ENCODE measurements around the gene USF1.
"Not testable (repeated sequence)": the region's sequence is repeated elsewhere in the genome, so short reads cannot be mapped to it uniquely, and the experiment has no call there.

USF1 gene

DNA sequence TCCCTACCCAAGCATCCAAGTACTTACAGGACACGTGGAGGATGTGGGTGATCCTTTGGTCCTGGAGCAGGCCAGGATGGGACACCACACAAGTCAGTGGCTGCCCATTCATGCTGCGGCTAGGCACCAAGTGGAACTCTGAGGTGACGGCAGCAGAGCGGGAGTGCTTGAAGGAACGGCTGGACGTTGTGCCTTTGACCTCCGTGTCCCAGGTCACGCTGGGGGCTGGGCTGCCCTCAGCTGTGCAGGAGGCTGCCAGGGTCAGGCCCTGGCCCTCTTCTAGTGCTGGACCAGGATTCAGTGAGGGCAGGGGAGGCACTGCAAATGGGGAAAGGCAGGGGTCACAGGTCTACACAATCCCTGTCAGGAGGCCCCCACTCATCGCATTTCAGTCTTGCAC lies 31.6 kb upstream of the USF1 start:
- DNase-seq (ENCODE audit: low spot score), result no peak

DNA sequence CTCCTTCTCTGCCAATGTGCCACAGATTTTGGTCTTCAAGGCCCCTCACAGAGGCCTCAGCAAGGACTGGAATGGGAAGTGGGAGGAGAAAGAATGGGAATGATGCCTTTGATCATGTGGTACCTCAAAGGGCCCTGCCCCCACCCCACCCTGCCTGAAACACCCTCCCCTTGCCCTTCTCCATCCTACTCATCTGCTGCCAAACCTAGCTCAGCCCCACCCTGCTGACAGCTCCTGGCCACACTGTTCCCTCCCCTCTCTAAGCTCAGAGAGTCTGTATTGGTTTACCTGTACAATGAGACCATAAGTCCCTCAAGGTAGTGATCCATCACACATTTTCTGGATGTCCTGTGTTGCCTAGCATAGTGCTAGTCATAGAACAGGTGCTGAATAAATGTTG lies 30.6 kb upstream of the USF1 start:
- no peak for DNase-seq (ENCODE audit: low spot score)

DNA sequence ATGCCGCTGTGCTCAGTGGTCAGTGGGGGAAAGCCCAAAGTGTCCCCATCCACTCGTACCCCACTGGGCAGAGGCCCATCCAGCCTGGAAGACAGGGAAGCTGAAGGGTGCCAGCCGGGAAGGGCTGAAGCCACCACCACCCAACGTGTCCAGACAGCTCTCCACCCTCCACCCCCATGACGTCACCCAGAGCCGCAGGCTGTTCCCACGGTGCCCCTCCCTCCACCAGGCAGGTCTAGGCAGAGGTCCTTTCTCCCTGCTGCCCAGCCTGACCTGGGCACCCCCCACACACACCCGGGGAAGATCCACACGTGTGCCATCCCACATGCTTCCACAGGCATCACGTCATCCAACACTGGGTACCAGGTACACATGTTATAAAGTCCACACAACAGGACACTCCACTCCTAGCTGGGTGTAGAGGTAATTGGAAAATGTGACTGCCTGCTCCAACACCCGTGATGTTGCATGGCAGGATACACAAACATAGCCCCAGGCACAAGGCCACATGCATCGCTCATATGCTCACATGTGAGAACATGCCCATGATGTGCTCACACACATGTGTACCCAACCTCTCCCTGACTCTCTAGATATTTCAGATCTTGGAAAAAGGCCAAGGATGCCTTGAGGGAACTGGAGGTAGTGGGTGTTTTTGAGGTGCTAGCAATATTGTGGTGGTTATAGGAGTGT lies 29.0 kb upstream of the USF1 start:
- no peak for DNase-seq (ENCODE audit: low spot score)

DNA sequence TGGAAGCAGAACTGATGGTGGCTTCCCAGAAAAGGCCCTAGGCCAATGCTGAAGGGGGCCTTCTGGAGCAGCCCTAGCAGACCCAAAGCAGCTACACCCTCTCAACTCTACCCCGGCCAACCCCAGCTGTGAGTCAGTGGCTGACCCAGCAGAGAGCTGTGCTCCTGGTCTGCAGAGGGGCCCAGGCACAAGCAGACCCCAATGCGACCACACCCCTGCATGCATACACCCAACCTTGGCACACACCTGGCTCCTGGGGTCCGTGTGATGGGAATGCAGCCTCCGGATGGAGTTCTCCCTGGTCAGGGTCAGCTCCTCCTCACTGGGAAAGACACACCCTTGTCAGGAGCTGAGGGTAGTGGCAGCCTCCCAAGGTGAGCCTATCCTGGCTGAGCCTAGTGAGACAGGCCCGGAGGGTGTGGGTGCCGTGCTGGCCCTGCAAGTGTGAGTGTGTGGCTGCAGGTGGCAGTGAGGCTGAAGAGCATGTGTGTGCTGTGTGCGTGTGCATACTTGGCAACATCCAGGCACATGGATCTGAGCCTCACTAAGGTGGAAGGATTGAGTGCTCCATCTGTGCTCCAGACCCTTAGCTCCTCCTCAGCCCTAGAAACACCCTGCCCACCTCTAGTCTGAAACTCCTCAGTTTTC lies 27.8 kb upstream of the USF1 start:
- DNase-seq (ENCODE audit: low spot score), result no peak

DNA sequence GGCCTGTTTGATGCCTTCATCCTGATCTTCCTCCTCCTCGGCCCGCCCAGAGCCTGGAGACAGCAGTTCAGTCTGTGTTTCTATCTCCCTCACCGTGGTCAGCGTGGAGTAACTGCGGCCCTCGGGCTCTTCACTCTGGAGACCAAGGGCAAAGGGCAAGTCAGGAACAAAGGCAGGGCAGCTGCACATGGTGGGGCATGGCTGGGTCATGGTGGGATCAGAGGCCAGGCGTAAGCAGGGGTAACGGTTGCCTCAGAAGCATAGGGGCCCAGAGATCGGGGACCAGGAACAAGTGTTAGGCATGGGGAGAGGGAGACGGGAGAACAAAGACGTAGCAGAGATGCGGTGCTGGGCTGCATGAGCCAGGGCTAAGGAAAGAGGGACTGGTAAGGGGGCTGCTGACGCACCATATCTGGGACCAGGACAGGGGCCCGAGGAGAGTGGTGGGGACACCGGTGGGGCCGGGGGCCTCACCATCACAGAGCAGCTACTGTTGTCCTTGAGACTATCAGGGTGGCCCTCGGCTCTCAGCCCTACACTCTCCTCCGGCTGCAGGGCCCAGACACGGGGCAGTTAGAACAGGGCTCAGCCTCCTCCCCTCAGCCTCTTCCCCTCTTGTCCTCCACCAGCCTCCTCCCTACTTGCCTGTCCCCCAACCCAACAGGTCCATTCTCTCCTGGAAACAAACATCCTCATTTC lies 27.1 kb upstream of the USF1 start:
- no peak for DNase-seq (ENCODE audit: low spot score)

DNA sequence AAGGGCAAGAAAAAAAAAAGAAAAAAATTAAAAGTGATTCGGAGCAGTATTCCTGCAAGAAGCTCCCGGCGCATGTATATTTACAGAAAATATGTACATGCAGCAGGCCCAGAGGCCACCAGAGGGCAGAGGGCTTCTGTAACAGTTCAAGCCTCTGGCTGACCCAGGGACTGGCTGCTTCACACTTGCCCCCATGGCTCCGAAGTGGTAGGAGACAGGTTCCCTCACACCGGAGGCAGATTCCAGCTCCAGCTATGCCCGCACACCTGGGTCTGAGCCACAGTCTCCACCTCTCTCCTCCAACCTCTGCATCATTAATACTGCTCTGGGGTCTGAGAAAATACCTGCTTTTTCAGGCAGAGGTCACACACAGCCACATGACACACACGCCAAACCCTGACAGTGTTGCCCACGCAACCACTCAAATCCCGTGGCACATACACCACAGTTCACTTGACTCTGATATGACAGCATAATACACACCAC lies 26.2 kb upstream of the USF1 start:
- DNase-seq (ENCODE audit: low spot score), result no peak

DNA sequence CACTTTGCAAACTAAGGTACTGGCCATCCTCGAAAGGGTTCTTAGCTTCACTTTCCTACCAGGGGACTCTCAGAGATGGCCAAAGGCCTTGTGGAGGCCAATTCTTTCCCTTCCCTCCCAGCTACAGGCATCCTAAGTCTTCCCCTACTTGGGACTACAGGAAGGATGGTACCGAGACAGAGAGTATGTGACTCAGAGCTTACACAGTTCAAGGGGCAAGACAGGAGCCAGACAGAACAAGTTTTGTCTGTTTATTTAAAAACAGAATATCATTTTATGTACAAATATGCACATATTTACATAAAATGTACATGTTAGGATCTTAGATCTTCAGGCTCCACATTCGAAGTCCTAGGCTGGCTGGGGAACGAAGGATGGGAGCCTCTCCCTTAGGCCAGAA lies 25.0 kb upstream of the USF1 start:
- no peak for DNase-seq (ENCODE audit: low spot score)

DNA sequence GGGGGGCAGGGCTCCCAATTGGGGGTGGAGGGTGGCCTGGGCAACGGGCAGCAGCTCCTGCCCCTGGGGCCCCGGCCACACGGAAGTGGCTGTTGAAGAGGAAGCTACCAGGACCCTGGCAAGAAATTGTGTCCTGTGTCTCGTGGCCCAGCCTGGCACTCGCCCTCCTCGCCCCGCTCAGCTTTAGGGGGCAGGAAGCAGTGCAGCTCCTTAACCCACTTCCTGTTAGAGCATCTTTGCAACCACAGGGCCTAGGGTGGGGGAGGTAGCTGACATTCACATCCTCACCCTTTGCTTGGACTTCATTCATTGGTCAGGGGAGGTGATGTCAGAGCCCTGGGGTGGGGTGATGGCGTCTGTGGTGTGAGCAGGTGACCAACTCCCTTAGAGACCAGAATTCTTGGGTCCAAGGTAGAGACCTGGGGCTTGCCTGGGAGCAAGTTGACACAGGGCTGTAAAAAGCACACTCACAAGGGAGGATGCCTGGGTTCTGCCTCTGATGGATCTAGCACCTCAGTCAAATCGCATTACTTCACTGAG lies 24.0 kb upstream of the USF1 start, which contains the start of gene ARHGAP30:
Gene ARHGAP30, minus strand, starts transcription at position 161 of the 540 bp plus-strand sequence. CDS start 267 bp downstream, outside the sequence.
- no peak for DNase-seq (ENCODE audit: low spot score)

DNA sequence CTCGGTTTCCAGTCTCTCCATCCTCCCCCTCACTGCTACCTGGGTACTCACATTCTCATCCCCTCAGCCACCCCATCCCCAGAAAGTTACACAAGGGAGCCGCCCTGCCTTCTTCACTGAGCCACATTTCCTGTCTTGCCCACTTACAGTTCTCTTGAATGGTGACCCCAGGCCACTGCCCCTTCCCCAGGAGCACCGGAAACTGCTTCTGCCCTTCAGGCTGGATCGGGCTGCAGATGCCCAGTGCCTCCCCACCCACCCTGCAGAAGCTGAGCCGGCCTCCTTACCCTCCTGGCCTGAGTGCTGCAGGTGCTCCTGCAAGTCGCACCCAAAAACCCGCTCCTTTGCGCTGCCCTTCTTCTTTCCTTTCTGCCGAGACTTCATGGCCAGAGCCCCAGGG lies 23.5 kb upstream of the USF1 start:
- DNase-seq (ENCODE audit: low spot score), result no peak

DNA sequence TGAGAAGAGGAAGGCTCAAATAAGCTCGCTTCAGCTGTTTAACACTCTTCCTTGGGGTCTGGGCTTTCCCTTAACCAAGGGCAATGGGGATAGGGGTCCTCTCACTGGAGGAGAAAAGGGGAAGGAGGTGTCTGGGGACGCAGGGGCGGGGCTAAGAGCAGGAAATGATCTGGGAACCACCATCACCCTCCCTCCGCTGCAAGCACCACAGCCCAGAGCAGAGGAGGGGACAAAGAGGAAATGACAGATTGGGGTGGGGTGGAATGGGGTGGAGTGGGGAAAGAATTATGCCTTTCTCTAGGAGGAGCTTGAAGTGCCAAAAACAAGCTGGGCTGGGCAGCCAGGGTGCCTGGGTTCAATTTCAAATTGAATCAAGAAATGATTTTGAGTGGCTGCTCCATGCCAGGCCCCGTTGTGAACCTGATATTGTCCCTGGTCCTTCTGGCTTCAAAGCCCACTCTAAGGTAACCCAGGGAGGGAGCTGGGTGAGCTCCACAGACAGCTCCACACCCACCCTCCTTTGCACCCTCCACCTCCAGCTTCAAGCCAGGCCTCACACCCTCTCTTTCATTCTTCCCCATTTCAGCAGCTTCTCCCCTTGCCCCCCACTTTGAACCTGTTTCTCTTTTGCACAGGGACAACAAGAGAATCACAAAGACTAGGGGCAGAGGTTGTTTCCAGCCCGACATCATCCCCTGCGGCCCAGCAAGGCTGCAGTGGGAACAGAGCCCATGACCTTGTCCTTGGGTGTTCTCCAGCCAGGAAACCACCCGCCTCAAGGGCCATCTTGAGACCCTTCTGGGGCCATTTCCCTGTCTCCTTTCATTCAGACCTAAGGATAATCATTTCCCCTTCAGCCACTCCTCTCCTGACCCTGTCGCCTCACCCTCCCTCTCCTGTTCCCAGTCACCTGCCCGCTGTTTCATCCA lies 22.8 kb upstream of the USF1 start:
- no peak for DNase-seq (ENCODE audit: low spot score)

DNA sequence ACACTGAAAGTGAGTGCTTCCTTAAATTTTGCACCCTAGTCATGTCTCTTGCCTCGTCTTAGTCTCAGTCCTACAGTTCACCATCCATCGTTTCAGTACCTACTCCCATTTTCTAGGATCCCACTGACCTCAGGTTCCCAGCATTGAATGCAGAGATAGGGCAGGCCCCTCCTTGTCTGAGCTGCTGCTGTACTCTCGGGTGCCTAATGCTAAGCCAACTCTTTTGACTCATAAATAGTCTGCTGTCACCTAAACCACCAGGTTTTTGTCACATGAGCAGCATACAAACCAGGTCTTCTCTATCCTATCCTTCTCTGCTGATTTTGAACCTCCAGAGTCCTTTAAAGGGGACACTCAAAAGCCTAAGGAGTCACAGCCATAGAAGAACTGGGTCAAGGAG lies 20.9 kb upstream of the USF1 start:
- no peak for DNase-seq (ENCODE audit: low spot score)

DNA sequence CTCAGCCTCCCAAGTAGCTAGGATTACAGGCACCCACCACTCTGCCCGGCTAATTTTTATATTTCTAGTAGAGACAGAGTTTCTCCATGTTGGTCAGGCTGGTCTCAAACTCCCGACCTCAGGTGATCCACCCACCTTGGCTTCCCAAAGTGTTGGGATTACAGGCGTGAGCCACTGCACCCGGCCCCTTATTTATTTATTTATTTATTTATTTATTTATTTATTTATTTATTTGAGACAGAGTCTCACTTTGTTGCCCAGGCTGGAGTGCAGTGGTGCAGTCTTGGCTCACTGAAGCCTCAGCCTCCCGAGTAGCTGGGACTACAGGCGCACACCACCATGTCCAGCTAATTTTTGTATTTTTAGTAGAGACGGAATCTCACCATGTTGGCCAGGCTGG lies 19.9 kb upstream of the USF1 start:
- not testable (repeated sequence) for DNase-seq (ENCODE audit: low spot score)

DNA sequence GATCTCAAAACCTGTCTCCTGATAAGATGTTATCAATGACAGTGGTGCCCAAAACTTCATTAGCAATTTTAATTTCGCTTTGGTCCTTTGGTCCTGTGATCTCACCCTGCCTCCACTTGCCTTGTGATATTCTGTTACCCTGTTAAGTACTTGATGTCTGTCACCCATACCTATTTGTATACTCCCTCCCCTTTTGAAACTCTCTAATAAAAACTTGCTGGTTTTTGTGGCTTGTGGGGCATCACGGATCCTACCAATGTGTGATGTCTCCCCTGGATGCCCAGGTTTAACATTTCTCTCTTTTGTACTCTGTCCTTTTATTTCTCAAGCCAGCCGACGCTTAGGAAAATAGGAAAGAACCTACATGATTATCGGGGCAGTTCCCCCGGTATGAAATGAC lies 18.2 kb upstream of the USF1 start:
- not testable (repeated sequence) for DNase-seq (ENCODE audit: low spot score)

DNA sequence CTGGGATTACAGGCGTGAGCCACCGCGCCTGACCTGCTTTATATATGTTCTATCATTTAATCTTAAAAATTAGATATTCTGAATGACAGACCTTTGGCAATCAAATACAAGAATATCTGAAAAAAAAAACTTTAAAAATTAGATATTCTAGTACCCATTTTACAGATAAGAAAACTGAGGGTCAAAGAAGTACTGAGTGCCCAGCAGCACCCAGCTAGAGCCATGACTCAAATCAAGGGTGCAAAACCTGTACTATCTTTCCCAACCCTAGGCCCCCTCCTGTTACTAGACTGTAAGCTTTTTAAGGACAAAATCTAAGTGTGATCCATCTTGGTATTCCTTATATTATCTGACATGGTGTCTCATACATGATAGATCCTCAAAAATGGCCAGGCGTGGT lies 15.6 kb upstream of the USF1 start:
- DNase-seq (ENCODE audit: low spot score), result no peak

DNA sequence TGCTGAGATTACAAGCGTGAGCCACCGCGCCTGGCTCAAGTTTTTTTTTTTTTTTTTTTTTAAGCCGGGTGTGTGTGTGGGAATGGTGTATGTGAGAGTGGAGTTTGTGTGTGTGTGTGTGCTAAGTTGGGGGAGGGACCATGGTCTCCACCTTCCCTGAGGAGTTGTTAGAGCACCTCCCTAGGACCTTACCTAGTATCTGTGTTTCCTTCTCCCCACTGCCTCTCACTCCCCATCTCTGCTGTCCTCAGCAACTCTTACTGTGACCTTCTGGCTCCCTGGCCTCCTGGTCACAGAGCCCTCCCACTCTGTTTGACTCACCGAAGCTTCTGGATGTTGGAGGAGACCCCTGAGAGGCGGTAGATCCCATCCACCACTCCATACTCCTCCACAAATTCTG lies 13.5 kb upstream of the USF1 start:
- no peak for DNase-seq (ENCODE audit: low spot score)

DNA sequence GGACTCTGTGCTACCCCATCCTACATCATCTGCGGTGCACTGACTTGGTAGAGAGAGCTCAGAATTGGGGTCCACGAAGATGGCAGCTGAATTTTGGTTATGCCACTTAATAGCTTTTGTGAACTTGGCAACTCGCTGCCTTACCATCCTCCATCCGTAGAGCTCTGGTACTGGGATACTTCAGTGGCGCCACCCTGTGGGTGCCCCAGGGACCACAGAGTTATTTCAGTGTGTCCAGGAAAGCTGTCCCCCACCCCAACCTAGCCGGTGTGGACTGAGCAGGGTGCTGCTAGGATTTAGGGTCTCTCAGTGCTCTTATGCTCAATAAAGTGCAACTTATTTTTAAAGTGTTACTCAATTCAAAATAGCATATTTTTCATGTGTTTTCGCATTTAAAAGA lies 9.0 kb upstream of the USF1 start:
- DNase-seq (ENCODE audit: low spot score), result no peak

DNA sequence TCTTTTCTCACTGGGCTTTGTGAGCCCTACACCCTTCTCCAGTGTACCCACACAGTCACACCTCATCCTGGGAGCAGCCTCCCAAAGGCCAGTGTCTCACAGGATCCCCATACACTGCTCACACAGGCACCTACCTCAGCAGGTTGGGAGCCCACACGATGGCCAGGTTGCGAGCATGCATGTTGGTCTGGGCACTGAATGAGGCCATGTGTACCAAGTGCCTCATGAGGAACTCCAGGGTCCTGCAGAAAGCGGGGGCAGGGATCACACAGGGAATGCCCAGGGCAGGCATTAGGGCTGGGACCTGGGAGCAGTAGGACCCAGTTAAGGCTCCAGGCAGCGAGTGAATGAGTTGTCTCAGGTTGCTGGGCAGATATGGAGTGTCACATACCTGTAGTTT lies 8.5 kb upstream of the USF1 start:
- no peak for DNase-seq (ENCODE audit: low spot score)

DNA sequence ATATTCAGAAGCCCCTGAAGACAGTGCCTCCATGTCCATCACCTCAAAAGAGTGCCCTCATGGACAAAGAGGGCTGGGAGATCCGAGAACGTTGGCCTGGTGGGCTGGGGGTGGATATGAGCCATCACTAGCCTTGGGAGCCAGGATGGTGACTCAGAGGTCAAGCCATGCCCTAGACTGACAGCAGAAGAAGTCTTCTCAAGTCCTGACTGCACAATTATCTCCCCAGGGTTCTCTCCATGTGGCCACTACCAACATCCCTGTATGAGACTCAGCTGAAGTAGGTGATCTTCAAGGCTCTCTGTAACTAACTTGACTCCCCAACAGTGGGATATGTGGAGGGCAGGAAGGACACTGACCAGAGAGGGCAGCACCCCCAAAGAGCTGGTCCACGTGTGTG lies 7.1 kb upstream of the USF1 start:
- DNase-seq (ENCODE audit: low spot score), result no peak

DNA sequence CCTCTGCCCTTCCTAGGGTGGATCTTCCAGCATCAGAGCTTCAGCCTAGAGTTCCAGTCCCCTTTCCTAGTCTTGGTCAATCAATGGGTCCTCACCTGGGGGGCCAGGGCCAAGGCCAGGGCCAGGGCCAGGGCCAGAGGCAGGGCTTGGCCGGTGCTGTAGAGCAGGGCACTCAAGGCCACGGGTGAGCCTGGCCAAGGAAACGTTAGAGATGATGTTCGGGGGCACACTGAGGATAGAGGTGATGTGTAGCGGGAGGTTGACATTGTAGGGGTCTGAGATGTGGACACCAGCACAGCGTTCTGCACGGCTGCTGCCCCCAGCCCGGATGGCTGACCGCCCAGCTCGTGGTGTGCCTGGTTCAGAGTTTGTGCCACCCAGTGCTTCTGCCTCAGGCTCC lies 5.4 kb upstream of the USF1 start:
- DNase-seq (ENCODE audit: low spot score), result no peak

DNA sequence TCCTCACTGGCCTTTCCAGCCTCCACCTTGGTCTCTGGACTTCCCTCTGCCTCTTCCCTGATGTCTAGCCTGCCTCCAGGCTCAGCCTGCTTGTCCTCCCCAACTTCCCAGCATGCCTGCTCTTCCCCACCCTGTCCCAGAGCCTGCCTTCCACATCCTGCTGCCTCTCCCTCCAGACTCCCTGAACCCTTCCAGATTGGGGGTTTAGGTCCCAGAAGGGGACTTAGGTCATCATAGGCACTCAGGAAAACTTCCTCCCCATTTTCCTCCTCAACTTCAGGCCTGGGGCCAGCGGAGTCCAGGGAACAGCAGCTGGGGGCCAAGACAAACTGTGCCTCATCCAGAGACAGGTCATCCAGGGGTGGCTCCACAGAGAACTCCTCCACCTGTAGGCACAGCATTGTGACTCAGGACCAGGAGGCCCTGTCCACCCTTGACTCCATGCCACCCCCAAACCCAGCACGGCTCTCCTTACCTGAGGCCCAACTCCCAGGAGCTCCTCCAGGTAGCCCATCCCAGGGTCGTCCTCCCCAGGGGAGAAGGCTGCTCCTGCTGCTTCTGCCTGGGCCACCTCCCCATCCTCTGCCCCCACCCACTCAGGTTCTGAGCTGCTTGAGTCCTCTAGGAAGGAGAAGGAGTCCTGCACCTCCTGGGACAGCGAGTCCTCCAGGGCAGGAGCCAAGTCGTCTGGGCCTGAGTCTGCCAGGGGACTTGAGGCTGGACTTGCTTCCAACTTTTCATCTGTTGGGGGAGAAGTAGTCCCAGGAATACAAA lies 3.4 kb upstream of the USF1 start:
- no peak for DNase-seq (ENCODE audit: low spot score)

All from left forelimb (tissue), 1 donor.